HG03565 (cell line): ENCODE results near the gene TNIK.
A peak's percentile ranks its signal among the peaks of the same experiment; 100 is the strongest.
"Not testable (repeated sequence)": the region's sequence is repeated elsewhere in the genome, so short reads cannot be mapped to it uniquely, and the experiment has no call there.

Experiments used
- ATAC-seq: cut with Tn5 transposase; IDR thresholded peaks from one replicate; pipeline ENCODE4 v1.9.1; 2021; ENCODE audit warnings: mild to moderate bottlenecking, moderate library complexity; ENCODE audit not compliant: unreplicated experiment

The TNIK gene

GRCh38 chr3:171469376-171469775 lies 9.2 kb upstream of the TNIK start:
- no peak for ATAC-seq

- peak; percentile 41 for ATAC-seq
Measured at GRCh38 chr3:171468296-171468906, 8.2 kb upstream of the TNIK start.

DNA sequence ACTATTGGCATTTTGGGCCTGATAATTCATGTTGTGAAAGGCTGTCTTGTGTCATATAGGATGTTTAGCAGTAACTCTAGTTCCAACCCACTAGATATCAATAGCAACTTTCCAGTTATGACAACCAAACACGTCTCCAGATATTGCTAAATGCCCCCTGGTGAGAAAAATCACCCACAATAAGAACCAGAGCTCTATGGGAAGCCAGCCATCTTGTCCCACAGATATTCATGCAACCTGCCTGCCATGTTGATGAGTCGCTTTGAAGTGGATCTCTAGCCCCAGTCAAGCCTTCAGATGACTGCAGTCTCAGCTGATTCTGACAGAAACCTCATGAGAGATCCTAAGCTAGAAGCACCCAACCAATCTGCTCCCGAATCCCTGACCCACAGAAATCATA lies 5.6 kb upstream of the TNIK start:
- no peak for ATAC-seq

DNA sequence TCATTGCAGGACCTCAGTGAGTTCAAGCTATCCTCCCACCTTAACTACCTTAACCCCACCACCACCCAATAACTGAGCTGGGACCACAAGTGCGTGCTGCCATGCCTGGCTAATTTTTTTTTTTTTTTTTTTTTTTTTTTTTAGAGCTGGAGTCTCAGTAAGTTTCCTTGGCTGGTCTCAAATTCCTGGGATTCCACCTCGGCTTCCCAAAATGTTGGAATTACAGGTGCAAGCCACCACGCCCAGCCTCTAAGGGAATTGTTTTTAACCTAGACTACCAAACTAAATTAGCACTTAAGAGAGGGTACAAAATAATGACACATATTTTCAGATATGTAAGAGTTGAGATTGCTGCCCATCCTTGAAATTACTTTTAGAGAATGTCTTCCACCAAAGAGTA lies 4.3 kb upstream of the TNIK start:
- ATAC-seq: no peak

GRCh38 chr3:171462224-171462623 lies 2.0 kb upstream of the TNIK start:
- ATAC-seq: no peak

- no peak for ATAC-seq
Measured at GRCh38 chr3:171461525-171461917, 1.3 kb upstream of the TNIK start.

DNA sequence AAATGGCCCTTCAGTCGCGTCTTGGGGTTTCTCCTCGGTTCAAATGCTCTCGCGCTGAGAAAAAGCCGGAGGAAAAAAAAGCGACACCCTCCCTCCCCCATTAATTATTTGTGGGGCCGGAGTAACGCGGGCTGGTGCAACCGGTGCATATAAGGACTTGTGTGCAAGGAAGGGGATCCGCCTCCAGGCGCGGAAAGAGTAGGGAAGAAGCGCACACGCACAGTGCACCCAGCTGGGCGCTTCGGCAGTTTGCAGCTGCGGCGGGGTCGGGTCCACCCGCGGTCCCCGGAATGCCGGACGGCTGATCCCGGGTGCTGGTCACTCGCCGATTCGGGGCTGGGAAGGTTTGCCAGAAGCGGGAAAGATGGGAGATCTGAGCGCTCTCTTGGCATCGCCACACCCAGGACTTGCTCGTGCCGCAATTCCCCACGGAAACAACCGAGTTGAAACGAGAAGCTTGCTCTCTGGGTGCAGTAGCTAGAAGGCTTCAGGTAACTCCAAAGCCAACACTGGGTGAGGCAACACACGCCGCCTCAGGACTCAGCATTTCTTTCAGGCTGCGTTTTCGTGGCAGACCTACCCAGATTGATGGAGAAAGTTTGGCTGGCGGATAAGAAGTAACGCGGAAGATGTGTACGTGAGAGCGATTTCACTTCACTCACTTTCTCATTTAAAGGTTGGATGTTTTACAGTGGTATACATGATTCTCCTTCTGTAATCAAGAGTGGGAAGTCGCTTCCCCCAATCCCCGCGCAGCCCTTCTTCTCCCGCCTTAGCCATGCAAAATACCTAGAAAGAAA lies 720 bp upstream of the TNIK start:
- peak; percentile 24 for ATAC-seq

DNA sequence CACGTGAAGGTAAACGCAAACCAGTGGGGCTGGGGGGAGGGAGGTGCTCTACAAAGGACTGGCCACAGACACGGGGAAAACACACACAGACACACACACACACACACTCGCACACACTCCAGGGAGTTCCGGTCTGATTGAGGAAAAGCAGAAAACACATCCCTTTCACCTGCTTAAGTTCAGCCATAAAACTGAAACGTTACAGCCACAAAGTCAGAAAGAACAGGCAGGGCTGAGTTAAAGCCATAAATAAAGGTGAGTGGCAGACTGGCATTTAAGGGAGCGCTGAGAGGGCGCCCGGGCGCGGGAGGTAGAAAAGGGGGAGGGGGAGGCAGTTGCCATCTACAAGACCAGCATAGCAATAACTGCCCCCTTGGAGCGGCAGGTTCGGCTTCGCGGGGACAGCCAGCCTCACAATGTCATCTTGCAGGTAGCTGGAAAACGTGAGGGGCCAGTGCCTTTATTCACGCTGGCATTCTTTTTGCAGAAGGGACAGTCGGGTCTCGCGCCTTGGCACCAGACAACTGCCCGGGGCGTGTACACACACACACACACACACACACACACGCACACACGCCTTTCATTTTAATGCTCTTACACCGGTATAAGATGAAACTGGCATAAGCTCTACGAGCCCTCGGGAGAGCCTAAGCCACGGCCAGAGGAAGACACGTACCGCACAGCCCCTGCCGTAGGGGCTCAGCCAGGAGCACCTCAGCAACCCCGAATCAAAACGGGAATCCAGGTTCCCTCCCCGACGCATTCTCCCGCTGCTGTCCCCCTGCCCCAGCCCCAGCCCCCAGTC lies 866 bp downstream of the TNIK start:
- no peak for ATAC-seq

- no peak for ATAC-seq
Measured at GRCh38 chr3:171458864-171459136, 1.4 kb downstream of the TNIK start.

DNA sequence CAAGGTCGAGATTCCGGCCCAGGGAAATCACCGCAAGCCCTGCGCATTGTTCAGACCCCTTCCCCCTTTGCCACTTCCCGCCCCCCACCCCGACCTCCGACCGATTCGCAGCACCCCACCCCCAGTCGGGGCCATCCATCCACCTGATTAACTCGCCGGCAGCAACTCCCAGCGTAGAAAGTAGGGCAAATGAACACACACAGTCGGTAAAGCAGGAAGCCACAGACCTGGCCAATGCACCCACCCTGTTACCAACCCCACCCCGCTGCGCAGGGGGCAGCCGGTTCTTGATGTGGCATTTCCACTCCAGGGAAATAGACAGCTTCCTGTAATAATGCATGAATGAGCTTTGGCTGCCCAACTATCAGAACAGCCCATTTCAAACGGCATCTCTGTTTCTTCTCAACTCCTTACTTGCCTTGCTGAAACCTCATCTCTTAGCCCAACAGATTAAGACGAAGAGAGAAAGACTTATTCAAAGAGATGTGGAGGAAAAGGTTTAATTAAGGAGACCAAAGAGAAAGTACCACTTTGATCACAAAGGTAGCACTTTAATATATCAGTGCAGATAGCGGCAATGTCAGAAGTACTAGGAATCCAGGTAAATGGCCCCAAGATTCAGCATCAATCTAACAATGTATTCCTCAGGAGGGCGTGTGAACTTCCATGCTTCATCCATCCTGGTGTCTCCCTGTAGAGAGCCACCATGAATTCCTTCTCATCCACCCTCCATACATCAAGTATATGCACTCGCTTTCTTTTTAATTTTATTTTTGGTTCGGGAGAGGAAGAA lies 1.9 kb downstream of the TNIK start:
- no peak for ATAC-seq

- no peak for ATAC-seq
Measured at GRCh38 chr3:171457607-171458061, 2.6 kb downstream of the TNIK start.

GRCh38 chr3:171456765-171457606 lies 3.2 kb downstream of the TNIK start:
- ATAC-seq: no peak

GRCh38 chr3:171455603-171456550 lies 4.3 kb downstream of the TNIK start:
- ATAC-seq: no peak

- no peak for ATAC-seq
Measured at GRCh38 chr3:171454041-171454440, 6.2 kb downstream of the TNIK start.

- no peak for ATAC-seq
Measured at GRCh38 chr3:171453180-171453886, 6.9 kb downstream of the TNIK start.

GRCh38 chr3:171452328-171452727 lies 7.9 kb downstream of the TNIK start:
- no peak for ATAC-seq

GRCh38 chr3:171451915-171452314 lies 8.3 kb downstream of the TNIK start:
- ATAC-seq: no peak

- ATAC-seq: not testable (repeated sequence)
Measured at GRCh38 chr3:171447579-171447891, 12.7 kb downstream of the TNIK start.
